HCT116 (cell line): ENCODE data around the gene CORO2B. TPM values are rescaled to one million over a fixed set of nuclear protein-coding genes. Genes with fewer than 3 reads are reported as not detected.

Source experiments
- ATAC-seq: fragments of 200-7000 bp; cut with Tn5 transposase; 2 replicates; pipeline ENCODE4 v1.9.1; 2020; ENCODE audit warnings: mild to moderate bottlenecking, moderate library complexity
- BruUV-seq: library from RNA; stranded (reverse); fragments of 400-500 nt; replicated peaks from 2 replicates; lab custom pipeline; 2021; lab: Mats Ljungman, UMichigan
- CTCF ChIA-PET: fragments of 300-600 bp; sonication (Branson Sonifier 250); formaldehyde crosslinking; loops from one replicate; lab custom pipeline; 2021; ENCODE audit warnings: antibody characterized with exemption; lab: Charles Lee
- POLR2A ChIA-PET: fragments of 300-600, 350-600 bp; sonication (Branson Sonifier 250); formaldehyde crosslinking; loops from one replicate; lab custom pipeline; 2021; ENCODE audit warnings: antibody characterized with exemption; lab: Charles Lee
- RAD21 ChIA-PET, 2 experiments: fragments of 300-600 bp; sonication (Branson Sonifier 250); formaldehyde crosslinking; loops; one replicate each; lab custom pipeline; 2023; ENCODE audit warnings: low total read pairs in 2 of 2; ENCODE audit not compliant: uncharacterized antibody in 2 of 2, unreplicated experiment in 2 of 2, low non-redundant PET in 1 of 2; lab: Charles Lee
- DNase-seq: peaks from one replicate; pipeline ENCODE4 v3.0.0-alpha.2; 2010; ENCODE audit warnings: low read depth, low spot score
- H2AFZ ChIP-seq: fragments of 200-600 bp; shearing (Covaris generic), sonication (generic); 2 replicates; pipeline ENCODE4 v1.6.1; 2017; ENCODE audit warnings: low read depth, mixed run types, mixed read lengths, antibody characterized with exemption, low read length; ENCODE audit not compliant: poor library complexity, severe bottlenecking
- H3K27ac ChIP-seq: 2 replicates; pipeline ENCODE4 v1.5.1; 2012; ENCODE audit warnings: low read depth, low read length
- H3K27me3 ChIP-seq: fragments of 200-600 bp; sonication (generic); 2 replicates; pipeline ENCODE4 v1.6.1; 2016; ENCODE audit warnings: mixed run types, low read length, mixed read lengths; ENCODE audit not compliant: insufficient read depth
- H3K36me3 ChIP-seq, 2 experiments: fragments of 200-500 bp in 1 of 2; fragments of 200-600 bp in 1 of 2; sonication (Bioruptor generic) in 1 of 2; sonication (generic) in 1 of 2; 2 replicates each; pipeline versions ENCODE4 v1.5.1 to v1.6.1; 2014 to 2016; ENCODE audit warnings: low read length in 2 of 2, inconsistent platforms in 1 of 2, mixed read lengths in 1 of 2, mixed run types in 1 of 2; ENCODE audit not compliant: insufficient read depth in 2 of 2, control insufficient read depth in 1 of 2
- H3K4me1 ChIP-seq, 2 experiments: fragments of 200-600 bp in 1 of 2; sonication (generic) in 1 of 2; 2 replicates each; pipeline versions ENCODE4 v1.5.1 to v1.6.1; 2012 to 2017; ENCODE audit warnings: low read length in 2 of 2, inconsistent platforms in 1 of 2, mild to moderate bottlenecking in 1 of 2, mixed read lengths in 1 of 2, mixed run types in 1 of 2, moderate library complexity in 1 of 2; ENCODE audit not compliant: insufficient read depth in 2 of 2, control insufficient read depth in 1 of 2
- H3K4me2 ChIP-seq: fragments of 200-600 bp; sonication (generic); 2 replicates; pipeline ENCODE4 v1.6.1; 2017; ENCODE audit warnings: mixed run types, low read length, mixed read lengths
- H3K4me3 ChIP-seq, 2 experiments: fragments of 200-600 bp in 1 of 2; sonication (generic) in 1 of 2; replicated peaks in 1 of 2; 2 replicates each; pipeline ENCODE4 v1.5.1; 2011 to 2016; ENCODE audit warnings: low read length in 2 of 2, control low read depth in 1 of 2, low read depth in 1 of 2, mild to moderate bottlenecking in 1 of 2, mixed read lengths in 1 of 2, mixed run types in 1 of 2
- H3K79me2 ChIP-seq: fragments of 200-600 bp; sonication (generic); 2 replicates; pipeline ENCODE4 v1.6.1; 2017; ENCODE audit warnings: mild to moderate bottlenecking, mixed run types, low read length, moderate library complexity, mixed read lengths; ENCODE audit not compliant: insufficient read depth
- H3K9ac ChIP-seq: fragments of 200-600 bp; sonication (generic); 2 replicates; pipeline ENCODE4 v1.6.1; 2016; ENCODE audit warnings: low read length, mixed read lengths
- H3K9me2 ChIP-seq: fragments of 200-600 bp; sonication (generic), shearing (Covaris generic); 2 replicates; pipeline ENCODE4 v1.6.1; 2017; ENCODE audit warnings: mixed run types, mild to moderate bottlenecking, moderate library complexity; ENCODE audit not compliant: insufficient read depth
- H3K9me3 ChIP-seq, 2 experiments: fragments of 200-500 bp in 1 of 2; fragments of 200-600 bp in 1 of 2; sonication (Bioruptor generic) in 1 of 2; sonication (generic) in 1 of 2; 2 replicates each; pipeline ENCODE4 v1.6.1; 2014 to 2017; ENCODE audit warnings: low read length in 2 of 2, mixed read lengths in 2 of 2, inconsistent platforms in 1 of 2, low read depth in 1 of 2, mild to moderate bottlenecking in 1 of 2, mixed run types in 1 of 2, moderate library complexity in 1 of 2; ENCODE audit not compliant: control insufficient read depth in 1 of 2, insufficient read depth in 1 of 2
- H4K20me1 ChIP-seq: fragments of 200-600 bp; sonication (generic), shearing (Covaris generic); 2 replicates; pipeline ENCODE4 v1.6.1; 2017; ENCODE audit warnings: mixed run types, mild to moderate bottlenecking, moderate library complexity; ENCODE audit not compliant: insufficient read depth
- ATF3 ChIP-seq: IDR thresholded peaks from 2 replicates; pipeline ENCODE4 v1.6.1; 2012
- CBX3 ChIP-seq: IDR thresholded peaks from 2 replicates; pipeline ENCODE4 v1.6.1; 2012; ENCODE audit warnings: low read depth
- CEBPB ChIP-seq: IDR thresholded peaks from 2 replicates; pipeline ENCODE4 v1.6.1; 2012; ENCODE audit warnings: low read depth
- EGR1 ChIP-seq: IDR thresholded peaks from 2 replicates; pipeline ENCODE4 v1.6.1; 2012; ENCODE audit warnings: low read depth
- ELF1 ChIP-seq: IDR thresholded peaks from 2 replicates; pipeline ENCODE4 v1.6.1; 2012; ENCODE audit warnings: low read depth, borderline replicate concordance
- EZH2phosphoT487 ChIP-seq: fragments of 200-600 bp; IDR thresholded peaks from 2 replicates; pipeline ENCODE4 v1.6.1; 2018; ENCODE audit warnings: antibody characterized with exemption, borderline replicate concordance
- FOSL1 ChIP-seq: IDR thresholded peaks from 2 replicates; pipeline ENCODE4 v1.6.1; 2012; ENCODE audit warnings: low read depth
- JUND ChIP-seq: IDR thresholded peaks from 2 replicates; pipeline ENCODE4 v1.6.1; 2012
- MAX ChIP-seq: IDR thresholded peaks from 2 replicates; pipeline ENCODE4 v1.6.1; 2012
- POLR2AphosphoS5 ChIP-seq: IDR thresholded peaks from 2 replicates; pipeline ENCODE4 v1.6.1; 2011; ENCODE audit warnings: mild to moderate bottlenecking, low read depth, low read length, moderate library complexity
- RAD21 ChIP-seq: IDR thresholded peaks from 2 replicates; pipeline ENCODE4 v1.6.1; 2012; ENCODE audit warnings: low read depth, mild to moderate bottlenecking
- ZBTB33 ChIP-seq: IDR thresholded peaks from 2 replicates; pipeline ENCODE4 v1.6.1; 2011; ENCODE audit warnings: mild to moderate bottlenecking, low read length, moderate library complexity; ENCODE audit not compliant: insufficient replicate concordance; ENCODE audit errors: extremely low read depth
- intact Hi-C: fragments of 100-400 bp; cut with micrococcal nuclease; formaldehyde crosslinking; loops from 2 replicates; pipeline ENCODE4 v1.10.0; 2022
- total RNA-seq: library from RNA; stranded (reverse); gene quantifications from one replicate; pipeline ENCODE4 v1.2.1, GENCODE V29; 2021; ENCODE audit not compliant: unreplicated experiment

The CORO2B gene
- total RNA-seq, 1 experiment from 2014 or later: 2.8 TPM

- TF ChIP-seq FOSL1 (no peak), ELF1 (no peak), RAD21 (no peak), CBX3 (no peak), JUND (no peak), ZBTB33 (no peak), ATF3 (no peak), POLR2AphosphoS5 (no peak), CEBPB (no peak), MAX (no peak), EGR1 (no peak), EZH2phosphoT487 (no peak)
- DNase-seq: no peak
- no peaks in the 10 kb centered on the region for H3K79me2 ChIP-seq
- H3K9me3 ChIP-seq: no peaks in the 10 kb centered on the region
- H3K9me2 ChIP-seq: no peaks in the 10 kb centered on the region
- ChIA-PET CTCF (interaction anchor here (1.1 to 1.5 kb wide), 3 partner anchors 20 to 94 kb away, joined by 4 to 5 read pairs (median 4); no protein-coding TSS in a partner anchor), POLR2A (no interaction called here), RAD21 (no interaction called here)
- H3K4me3 ChIP-seq: no peak overlapping the region
- no peaks in the 10 kb centered on the region for H3K27me3 ChIP-seq
- H3K36me3 ChIP-seq: no peaks in the 10 kb centered on the region
- H3K4me2 ChIP-seq: no peak overlapping the region
- intact Hi-C loops: no loop called here
- no TSS peak for BruUV-seq
- no peak overlapping the region for H2AFZ ChIP-seq
- H4K20me1 ChIP-seq: no peaks in the 10 kb centered on the region
- H3K27ac ChIP-seq: no peak overlapping the region
- peaks cover 2 to 10% of the 10 kb centered on the region in 2 experiments; a peak in 2 of 4 replicates for H3K4me1 ChIP-seq
- ATAC-seq: no peak
- H3K9ac ChIP-seq: no peak overlapping the region
Measured at GRCh38 chr15:68653801-68654200, 75.0 kb downstream of the CORO2B start.
